Neuronal stem cell (in vitro differentiated cells): Measurements from ENCODE around the gene ITFG1.

Experiments used
- DNase-seq: peaks from one replicate; pipeline ENCODE4 v3.0.0-alpha.2; 2013; ENCODE audit warnings: low spot score
- H2AFZ ChIP-seq: one replicate; pipeline ENCODE4 v1.6.1; 2013; ENCODE audit warnings: mild to moderate bottlenecking, low read length, inconsistent platforms
- H2AK5ac ChIP-seq: 2 replicates; pipeline ENCODE4 v1.6.1; 2013; ENCODE audit warnings: low read depth, mild to moderate bottlenecking, inconsistent platforms, low read length, moderate library complexity, mixed read lengths
- H2BK120ac ChIP-seq: 2 replicates; pipeline ENCODE4 v1.6.1; 2013; ENCODE audit warnings: low read depth, mild to moderate bottlenecking, inconsistent platforms, low read length, moderate library complexity, mixed read lengths
- H2BK12ac ChIP-seq: one replicate; pipeline ENCODE4 v1.6.1; 2013; ENCODE audit warnings: low read length, inconsistent platforms
- H2BK15ac ChIP-seq: 2 replicates; pipeline ENCODE4 v1.6.1; 2013; ENCODE audit warnings: mild to moderate bottlenecking, low read length, inconsistent platforms, mixed read lengths
- H2BK5ac ChIP-seq: one replicate; pipeline ENCODE4 v1.6.1; 2013; ENCODE audit warnings: inconsistent platforms, mild to moderate bottlenecking, low read length, moderate library complexity
- H3K14ac ChIP-seq: one replicate; pipeline ENCODE4 v1.6.1; 2013; ENCODE audit warnings: low read length, inconsistent platforms
- H3K18ac ChIP-seq: 2 replicates; pipeline ENCODE4 v1.6.1; 2013; ENCODE audit warnings: low read length, inconsistent platforms
- H3K23ac ChIP-seq: 2 replicates; pipeline ENCODE4 v1.6.1; 2013; ENCODE audit warnings: low read depth, mild to moderate bottlenecking, mixed read lengths, low read length, inconsistent platforms; ENCODE audit not compliant: poor library complexity
- H3K27ac ChIP-seq: replicated peaks from 3 replicates; pipeline ENCODE4 v1.5.1; 2013; ENCODE audit warnings: low read length, inconsistent platforms
- H3K27me3 ChIP-seq, 3 experiments: 2 replicates each; pipeline ENCODE4 v1.6.1; 2013; ENCODE audit warnings: low read length in 3 of 3, mild to moderate bottlenecking in 2 of 3, inconsistent platforms in 1 of 3, low read depth in 1 of 3, mixed read lengths in 1 of 3, moderate library complexity in 1 of 3; ENCODE audit not compliant: control insufficient read depth in 3 of 3, insufficient read depth in 3 of 3
- H3K36me3 ChIP-seq, 2 donors: replicated peaks in 1 of 2; 2 replicates each; pipeline ENCODE4 v1.6.1; 2013; ENCODE audit warnings: low read length in 2 of 2; ENCODE audit not compliant: control insufficient read depth in 2 of 2, insufficient read depth in 2 of 2
- H3K4ac ChIP-seq: 2 replicates; pipeline ENCODE4 v1.6.1; 2013; ENCODE audit warnings: inconsistent platforms, mild to moderate bottlenecking, low read length, moderate library complexity
- H3K4me1 ChIP-seq, 2 donors: 1 replicate in 1 of 2; 2 replicates in 1 of 2; pipeline ENCODE4 v1.6.1; 2013; ENCODE audit warnings: low read length in 2 of 2, low read depth in 1 of 2; ENCODE audit not compliant: control insufficient read depth in 2 of 2, insufficient read depth in 1 of 2
- H3K4me2 ChIP-seq: one replicate; pipeline ENCODE4 v1.6.1; 2013; ENCODE audit warnings: mild to moderate bottlenecking, low read length, inconsistent platforms; ENCODE audit not compliant: insufficient read depth, poor library complexity, severe bottlenecking
- H3K4me3 ChIP-seq, 2 donors: 2 replicates each; pipeline ENCODE4 v1.5.1; 2013; ENCODE audit warnings: low read length in 2 of 2, mild to moderate bottlenecking in 2 of 2, inconsistent platforms in 1 of 2, moderate library complexity in 1 of 2
- H3K79me1 ChIP-seq: one replicate; pipeline ENCODE4 v1.6.1; 2013; ENCODE audit warnings: low read depth, mild to moderate bottlenecking, inconsistent platforms, low read length, moderate library complexity
- H3K9ac ChIP-seq: one replicate; pipeline ENCODE4 v1.6.1; 2013; ENCODE audit warnings: mild to moderate bottlenecking, low read depth, low read length, inconsistent platforms; ENCODE audit not compliant: poor library complexity
- H3K9me3 ChIP-seq, 2 donors: replicated peaks in 1 of 2; 2 replicates each; pipeline versions ENCODE3 to v1.6.1; 2013; ENCODE audit warnings: low read length in 2 of 2, mild to moderate bottlenecking in 2 of 2, inconsistent platforms in 1 of 2, low read depth in 1 of 2, mixed read lengths in 1 of 2, moderate library complexity in 1 of 2; ENCODE audit not compliant: control insufficient read depth in 2 of 2, insufficient read depth in 1 of 2
- H4K8ac ChIP-seq: one replicate; pipeline ENCODE4 v1.6.1; 2013; ENCODE audit warnings: low read depth, mild to moderate bottlenecking, inconsistent platforms, low read length, moderate library complexity
- H4K91ac ChIP-seq: one replicate; pipeline ENCODE4 v1.6.1; 2013; ENCODE audit warnings: low read length, low read depth, mild to moderate bottlenecking, inconsistent platforms; ENCODE audit not compliant: poor library complexity
- WGBS, 2 donors: extraction: QIAGEN DNeasy Blood & Tissue Kit; methylation state at CpG; one replicate each; pipeline ENCODE4 v1.1.7; 2013; ENCODE audit warnings: missing lambda C conversion rate in 2 of 2, mixed read lengths in 1 of 2; ENCODE audit not compliant: insufficient read length in 2 of 2, insufficient replicate concordance in 1 of 2; ENCODE audit errors: extremely low coverage in 2 of 2; 5-methylcytosine and 5-hydroxymethylcytosine counted together

Gene ITFG1

DNA sequence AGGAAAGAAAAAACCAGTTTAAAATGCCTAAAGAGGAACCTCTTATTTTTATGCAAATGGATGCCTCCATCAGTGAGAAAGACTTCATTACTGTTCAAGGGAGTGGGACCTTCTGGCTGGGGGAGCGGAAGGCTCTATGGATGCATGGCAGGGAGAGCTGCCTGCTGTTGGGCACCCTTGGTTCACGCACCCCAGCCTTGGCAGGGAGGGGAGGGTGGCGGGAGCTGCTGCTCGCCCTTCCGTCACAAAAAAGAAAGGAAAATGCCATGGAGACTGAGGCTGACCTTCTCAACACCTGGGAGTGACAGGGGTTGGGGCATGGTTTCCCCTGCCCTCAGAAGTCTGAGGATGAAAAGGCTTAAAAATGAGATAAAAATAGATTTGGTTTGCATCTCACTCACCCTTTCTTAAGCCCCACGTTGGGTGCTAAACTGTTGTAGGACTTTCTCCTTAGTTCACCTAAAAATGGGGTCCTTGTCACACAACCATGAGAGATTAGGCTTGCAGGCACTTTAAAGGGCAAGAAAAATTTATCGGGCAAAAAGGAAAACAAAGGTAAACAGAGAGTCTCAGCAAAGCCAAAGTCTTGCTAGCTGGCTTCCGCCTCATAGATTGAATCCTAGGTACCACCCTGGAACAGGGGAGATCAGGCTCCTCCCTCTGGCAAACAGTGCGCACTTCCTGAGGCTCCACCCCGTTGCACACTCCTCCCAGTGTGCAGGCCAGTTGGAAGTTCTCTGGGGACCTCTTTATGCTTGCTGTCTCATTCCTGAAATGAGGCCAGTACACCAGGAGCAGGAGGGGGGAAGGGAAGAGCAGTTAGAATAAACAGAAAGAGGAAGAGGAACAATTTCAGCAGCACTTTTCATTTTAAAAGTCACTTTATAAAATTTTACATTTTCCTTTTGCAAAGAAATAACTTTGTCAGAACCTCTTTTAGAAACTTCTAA lies 31.8 kb upstream of the ITFG1 start:
- peaks cover under 1 to 3% of the 10 kb centered on the region in 2 donors for H3K36me3 ChIP-seq
- no peak overlapping the region for H3K14ac ChIP-seq
- peaks cover 0 to 4% of the 10 kb centered on the region in 2 donors for H3K4me1 ChIP-seq
- no peak overlapping the region for H2AK5ac ChIP-seq
- H3K79me1 ChIP-seq: no peaks in the 10 kb centered on the region
- H3K4me3 ChIP-seq: no peak overlapping the region
- H3K18ac ChIP-seq: no peak overlapping the region
- H3K9me3 ChIP-seq: peaks cover 4 to 38% of the 10 kb centered on the region in 2 donors
- no peak for DNase-seq
- no peaks in the 10 kb centered on the region for H3K27me3 ChIP-seq
- no peak overlapping the region for H2BK5ac ChIP-seq
- H2BK120ac ChIP-seq: no peak overlapping the region
- H4K91ac ChIP-seq: no peak overlapping the region
- H2AFZ ChIP-seq: no peak overlapping the region
- no peak overlapping the region for H4K8ac ChIP-seq
- H2BK12ac ChIP-seq: no peak overlapping the region
- H3K9ac ChIP-seq: no peak overlapping the region
- H3K27ac ChIP-seq: no peak overlapping the region
- H3K23ac ChIP-seq: no peak overlapping the region
- H3K4me2 ChIP-seq: no peak overlapping the region
- H3K4ac ChIP-seq: no peak overlapping the region
- no peak overlapping the region for H2BK15ac ChIP-seq
- no CpG with 5 or more reads among the region's 10 CpGs for WGBS, 2 donors

DNA sequence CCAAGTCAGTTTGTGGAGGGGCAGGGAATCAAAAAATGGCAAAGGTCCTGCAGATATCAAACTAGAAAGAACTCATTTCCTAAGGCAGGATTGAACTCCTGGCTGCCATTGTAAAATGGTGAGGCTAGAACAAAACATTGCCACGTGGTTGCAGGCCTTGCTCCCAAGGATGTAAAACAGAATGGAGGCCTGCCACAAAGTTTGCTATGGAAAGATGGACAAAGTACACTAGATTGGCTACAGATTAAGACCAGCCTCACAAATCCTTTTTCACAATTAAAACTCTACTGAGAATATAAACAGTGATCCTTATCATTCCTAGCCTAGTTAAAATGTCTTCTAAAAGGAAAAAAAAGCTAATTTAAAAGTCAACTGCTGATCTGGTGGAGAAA lies 31.2 kb upstream of the ITFG1 start:
- no peak overlapping the region for H3K4ac ChIP-seq
- H2BK5ac ChIP-seq: no peak overlapping the region
- H3K4me1 ChIP-seq: peaks cover 0 to 4% of the 10 kb centered on the region in 2 donors
- H3K79me1 ChIP-seq: peaks cover 2% of the 10 kb centered on the region
- no peak overlapping the region for H2AK5ac ChIP-seq
- no peak overlapping the region for H2BK15ac ChIP-seq
- no peak overlapping the region for H3K14ac ChIP-seq
- no peak overlapping the region for H3K9ac ChIP-seq
- H4K8ac ChIP-seq: no peak overlapping the region
- H2BK120ac ChIP-seq: no peak overlapping the region
- no peak overlapping the region for H3K4me3 ChIP-seq
- no peak overlapping the region for H3K18ac ChIP-seq
- peaks cover 0 to 3% of the 10 kb centered on the region in 2 donors for H3K36me3 ChIP-seq
- peaks cover 4 to 40% of the 10 kb centered on the region in 2 donors for H3K9me3 ChIP-seq
- no peak overlapping the region for H4K91ac ChIP-seq
- H2AFZ ChIP-seq: no peak overlapping the region
- no peak for DNase-seq
- H3K27ac ChIP-seq: no peak overlapping the region
- H3K4me2 ChIP-seq: no peak overlapping the region
- WGBS, 2 donors: no CpG with 5 or more reads among the region's 1 CpG
- no peak overlapping the region for H2BK12ac ChIP-seq
- no peaks in the 10 kb centered on the region for H3K27me3 ChIP-seq
- H3K23ac ChIP-seq: no peak overlapping the region

DNA sequence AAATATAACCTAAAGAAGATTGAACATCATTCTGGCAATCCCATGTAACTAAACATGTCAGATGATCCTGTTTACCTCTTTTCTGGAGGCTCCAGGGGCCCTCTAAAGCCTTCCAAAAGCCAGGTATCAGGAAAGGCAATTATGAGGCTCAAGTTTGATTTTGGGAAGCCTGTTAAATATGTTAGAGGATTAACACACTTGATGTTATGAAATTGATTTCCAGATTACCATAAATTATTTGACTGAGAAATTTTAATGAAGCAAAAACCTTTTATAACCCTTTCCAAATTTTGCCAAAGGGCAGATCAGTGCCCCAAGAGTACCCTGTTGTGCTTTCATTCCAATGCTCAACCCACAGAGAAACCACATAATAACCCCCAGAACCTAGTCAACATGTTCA lies 29.6 kb upstream of the ITFG1 start:
- Histone ChIP-seq H3K27ac (no peak overlapping the region), H3K9ac (no peak overlapping the region), H2BK120ac (no peak overlapping the region), H3K9me3 (peaks cover 4 to 40% of the 10 kb centered on the region in 2 donors), H2AFZ (no peak overlapping the region), H3K79me1 (peaks cover 2% of the 10 kb centered on the region), H2BK15ac (no peak overlapping the region), H3K4me3 (no peak overlapping the region), H3K4me1 (peaks cover 0 to 4% of the 10 kb centered on the region in 2 donors), H3K23ac (no peak overlapping the region), H4K8ac (no peak overlapping the region), H2AK5ac (no peak overlapping the region), H3K18ac (no peak overlapping the region), H3K4ac (no peak overlapping the region), H3K4me2 (no peak overlapping the region), H3K27me3 (no peaks in the 10 kb centered on the region), H4K91ac (no peak overlapping the region), H3K36me3 (peaks cover 0 to 3% of the 10 kb centered on the region in 2 donors), H2BK5ac (no peak overlapping the region), H3K14ac (no peak overlapping the region), H2BK12ac (no peak overlapping the region)
- DNase-seq: no peak

GRCh38 chr16:47488051-47488450 lies 27.2 kb upstream of the ITFG1 start:
- H3K36me3 ChIP-seq: peaks cover 0 to 3% of the 10 kb centered on the region in 2 donors
- H3K14ac ChIP-seq: no peak overlapping the region
- no peak overlapping the region for H3K23ac ChIP-seq
- no peak overlapping the region for H4K91ac ChIP-seq
- peaks cover 4 to 40% of the 10 kb centered on the region in 2 donors for H3K9me3 ChIP-seq
- H3K18ac ChIP-seq: no peak overlapping the region
- no peak overlapping the region for H2AK5ac ChIP-seq
- H3K27ac ChIP-seq: no peak overlapping the region
- H2BK5ac ChIP-seq: no peak overlapping the region
- no peak overlapping the region for H2BK15ac ChIP-seq
- H3K9ac ChIP-seq: no peak overlapping the region
- no peak overlapping the region for H3K4me2 ChIP-seq
- no peak overlapping the region for H2BK120ac ChIP-seq
- no peaks in the 10 kb centered on the region for H3K27me3 ChIP-seq
- no CpG with 5 or more reads among the region's 3 CpGs for WGBS, 2 donors
- H3K4me1 ChIP-seq: peaks cover 0 to 4% of the 10 kb centered on the region in 2 donors
- H3K4me3 ChIP-seq: no peak overlapping the region
- peaks cover 2% of the 10 kb centered on the region for H3K79me1 ChIP-seq
- DNase-seq: no peak
- H2BK12ac ChIP-seq: no peak overlapping the region
- H2AFZ ChIP-seq: no peak overlapping the region
- H3K4ac ChIP-seq: no peak overlapping the region
- H4K8ac ChIP-seq: no peak overlapping the region
